Measurements from ENCODE around the gene TECPR2. TPM values are rescaled to one million over a fixed set of nuclear protein-coding genes. Genes with fewer than 3 reads are reported as not detected.

The TECPR2 gene
- total RNA-seq, 3 donors from 2014 or later, result 19.8 to 25.2 (median 19.9) TPM

- intact Hi-C loops (cut with DNase I; ENCODE audit: low total_unique reads), result no loop called here
- Histone ChIP-seq H3K36me3 (no peaks in the 10 kb centered on the region), H3K4me3 (no peak overlapping the region), H3K4me1 (no peaks in the 10 kb centered on the region), H3K9me3 (no peaks in the 10 kb centered on the region), H3K27me3 (no peaks in the 10 kb centered on the region), H3K27ac (no peak overlapping the region)
- DNase-seq (ENCODE audit: low spot score in 2 of 2), result no peak
- TF ChIP-seq POLR2AphosphoS5 (IDR thresholded peaks at IDR 0.05) (no peak), POLR2A (IDR thresholded peaks at IDR 0.05) (no peak), CTCF (IDR thresholded peaks at IDR 0.05) (no peak)
These were observed 62.2 kb downstream of the TECPR2 start for GRCh38 chr14:102424923-102425322.

GRCh38 chr14:102426796-102427195 is 64.1 kb downstream of the TECPR2 start:
- H3K27me3 ChIP-seq, result no peaks in the 10 kb centered on the region
- DNase-seq (ENCODE audit: low spot score in 2 of 2), result no peak
- intact Hi-C loops (cut with DNase I; ENCODE audit: low total_unique reads), result no loop called here
- H3K4me1 ChIP-seq, result no peaks in the 10 kb centered on the region
- H3K36me3 ChIP-seq, result no peaks in the 10 kb centered on the region
- no peaks in the 10 kb centered on the region for H3K9me3 ChIP-seq
- no peak overlapping the region for H3K4me3 ChIP-seq
- no peak overlapping the region for H3K27ac ChIP-seq
- TF ChIP-seq CTCF (IDR thresholded peaks at IDR 0.05), result no peak
- no peak for TF ChIP-seq POLR2AphosphoS5 (IDR thresholded peaks at IDR 0.05)
- TF ChIP-seq POLR2A (IDR thresholded peaks at IDR 0.05), result no peak

GRCh38 chr14:102427642-102428041 is 64.9 kb downstream of the TECPR2 start:
- Histone ChIP-seq H3K4me1 (no peaks in the 10 kb centered on the region), H3K4me3 (no peak overlapping the region), H3K27ac (no peak overlapping the region), H3K36me3 (no peaks in the 10 kb centered on the region), H3K27me3 (no peaks in the 10 kb centered on the region), H3K9me3 (no peaks in the 10 kb centered on the region)
- intact Hi-C loops (cut with DNase I; ENCODE audit: low total_unique reads), result no loop called here
- no peak for DNase-seq (ENCODE audit: low spot score in 2 of 2)
- TF ChIP-seq POLR2A (IDR thresholded peaks at IDR 0.05) (no peak), POLR2AphosphoS5 (IDR thresholded peaks at IDR 0.05) (no peak), CTCF (IDR thresholded peaks at IDR 0.05) (no peak)

- peak in 1 of 2 donors; percentile 53 for DNase-seq (ENCODE audit: low spot score in 2 of 2)
- Histone ChIP-seq H3K36me3 (no peaks in the 10 kb centered on the region), H3K27ac (peak overlapping the region; percentile 21 to 48), H3K4me3 (no peak overlapping the region), H3K9me3 (no peaks in the 10 kb centered on the region), H3K4me1 (no peaks in the 10 kb centered on the region), H3K27me3 (no peaks in the 10 kb centered on the region)
- TF ChIP-seq POLR2A (IDR thresholded peaks at IDR 0.05), result no peak
- no peak for TF ChIP-seq CTCF (IDR thresholded peaks at IDR 0.05)
- intact Hi-C loops (cut with DNase I; ENCODE audit: low total_unique reads), result no loop called here
These were observed 67.6 kb downstream of the TECPR2 start for GRCh38 chr14:102430212-102430908.

GRCh38 chr14:102431751-102432150 is 69.0 kb downstream of the TECPR2 start:
- H3K9me3 ChIP-seq, result no peaks in the 10 kb centered on the region
- no peaks in the 10 kb centered on the region for H3K4me1 ChIP-seq
- no peak overlapping the region for H3K27ac ChIP-seq
- DNase-seq (ENCODE audit: low spot score in 2 of 2), result no peak
- no peaks in the 10 kb centered on the region for H3K36me3 ChIP-seq
- H3K27me3 ChIP-seq, result no peaks in the 10 kb centered on the region
- TF ChIP-seq POLR2AphosphoS5 (IDR thresholded peaks at IDR 0.05) (no peak), CTCF (IDR thresholded peaks at IDR 0.05) (no peak), POLR2A (IDR thresholded peaks at IDR 0.05) (no peak)
- H3K4me3 ChIP-seq, result no peak overlapping the region
- intact Hi-C loops (cut with DNase I; ENCODE audit: low total_unique reads), result no loop called here

Measured in breast epithelium (tissue), 4 donors.